KOPT-K1 (cell line): ENCODE measurements around the gene GDF2.

Source experiments
- H3K27ac ChIP-seq: fragments of 200-600 bp; sonication (generic); 2 replicates; pipeline ENCODE4 v1.5.1; 2016; ENCODE audit warnings: antibody characterized with exemption, mild to moderate bottlenecking, low read depth, low read length; ENCODE audit not compliant: poor library complexity, severe bottlenecking
- H3K36me3 ChIP-seq: fragments of 200-600 bp; sonication (generic); 2 replicates; pipeline ENCODE4 v1.5.1; 2017; ENCODE audit warnings: antibody characterized with exemption, mild to moderate bottlenecking, low read length, moderate library complexity; ENCODE audit not compliant: insufficient read depth
- H3K9me3 ChIP-seq: fragments of 200-600 bp; sonication (generic); 2 replicates; pipeline ENCODE4 v1.5.1; 2017; ENCODE audit warnings: antibody characterized with exemption, low read length, mild to moderate bottlenecking; ENCODE audit not compliant: insufficient read depth, poor library complexity, severe bottlenecking

GDF2 gene

DNA sequence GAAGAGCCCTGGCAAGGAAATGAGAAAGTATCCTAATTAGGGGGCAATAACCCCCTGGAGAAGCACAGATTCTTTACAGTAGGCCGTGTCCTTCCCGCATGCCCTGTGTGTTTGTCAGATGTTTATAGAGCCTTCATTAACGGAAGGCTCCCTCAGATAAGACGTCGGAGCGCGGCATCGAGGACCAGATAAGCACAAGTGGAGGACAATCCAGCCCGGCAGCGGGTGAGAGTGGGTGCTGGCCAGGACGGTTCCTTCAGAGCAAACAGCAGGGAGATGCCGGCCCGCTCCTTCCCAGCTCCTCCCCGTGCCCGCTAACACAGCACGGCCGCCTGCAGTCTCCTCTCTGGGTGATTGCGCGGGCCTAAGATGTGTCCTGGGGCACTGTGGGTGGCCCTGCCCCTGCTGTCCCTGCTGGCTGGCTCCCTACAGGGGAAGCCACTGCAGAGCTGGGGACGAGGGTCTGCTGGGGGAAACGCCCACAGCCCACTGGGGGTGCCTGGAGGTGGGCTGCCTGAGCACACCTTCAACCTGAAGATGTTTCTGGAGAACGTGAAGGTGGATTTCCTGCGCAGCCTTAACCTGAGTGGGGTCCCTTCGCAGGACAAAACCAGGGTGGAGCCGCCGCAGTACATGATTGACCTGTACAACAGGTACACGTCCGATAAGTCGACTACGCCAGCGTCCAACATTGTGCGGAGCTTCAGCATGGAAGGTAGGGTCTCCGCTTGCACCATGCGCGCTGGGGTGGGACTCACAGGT is at the start of gene GDF2:
Gene GDF2, plus strand, starts transcription at position 155 of the 762 bp plus-strand sequence. Its CDS starts 215 bp downstream, at position 370.
- H3K27ac ChIP-seq: no peak within 1 kb of the TSS
- no peaks in the 10 kb centered on the region for H3K36me3 ChIP-seq
- H3K9me3 ChIP-seq: no peaks in the 10 kb centered on the region

DNA sequence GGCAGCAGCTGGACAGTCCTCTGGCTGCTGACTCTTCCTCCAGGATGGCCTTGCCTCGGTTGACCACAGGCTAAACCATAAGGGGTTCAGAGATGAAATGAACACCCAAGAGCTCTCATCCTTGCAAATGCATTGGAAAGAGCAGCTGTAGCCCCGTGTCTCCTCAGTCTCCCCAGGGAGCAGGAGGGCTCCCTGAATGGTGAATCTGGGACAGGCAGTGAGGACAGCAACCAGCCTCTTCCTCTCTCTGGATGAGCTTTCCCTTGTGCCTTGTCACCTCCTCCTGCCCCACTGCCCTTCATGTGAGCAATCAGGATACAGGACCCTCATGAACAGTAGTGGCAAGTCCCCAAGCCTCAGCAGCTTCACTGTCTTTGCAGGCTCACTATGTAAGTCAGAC is 46.2 kb upstream of the GDF2 start:
- Histone ChIP-seq H3K36me3 (no peaks in the 10 kb centered on the region), H3K9me3 (peaks cover 20% of the 10 kb centered on the region), H3K27ac (peak overlapping the region; percentile 86)

DNA sequence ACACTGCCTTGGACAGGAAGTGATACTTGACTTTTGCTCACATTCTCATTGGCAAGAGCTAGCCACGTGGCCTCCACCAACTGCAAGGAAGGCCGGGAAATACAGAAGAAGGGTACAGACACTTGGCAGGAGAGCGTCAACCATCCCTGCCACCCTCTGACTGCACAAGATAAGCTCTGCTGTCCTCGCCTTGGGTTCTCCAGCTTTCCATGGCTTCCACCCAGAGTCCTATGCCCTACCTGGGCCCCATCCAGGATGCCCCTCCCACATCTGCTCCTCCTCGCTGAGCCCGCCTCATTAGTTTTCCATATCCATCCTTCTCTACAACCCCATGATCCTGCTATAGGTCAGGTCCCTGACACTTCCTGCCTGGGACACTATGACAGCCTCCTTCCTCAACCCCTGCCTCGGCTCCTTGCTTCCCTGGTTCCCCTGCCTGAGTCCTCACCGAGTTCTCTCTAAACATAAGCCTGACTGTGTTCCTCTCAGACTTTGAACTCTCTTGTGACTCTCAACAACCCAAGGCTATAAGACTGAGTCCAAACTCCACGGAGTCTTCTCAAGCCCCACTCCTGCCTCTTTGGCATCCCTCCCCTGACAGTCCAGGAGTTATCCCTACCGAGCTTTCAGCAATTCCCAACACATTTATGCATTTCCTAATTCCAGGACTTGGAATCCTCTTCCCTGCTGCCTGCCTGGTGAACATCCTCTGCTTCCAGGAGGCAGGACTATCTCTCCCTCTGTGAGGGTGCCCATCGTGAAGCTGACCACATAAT is 45.5 kb upstream of the GDF2 start:
- Histone ChIP-seq H3K27ac (peak overlapping the region; percentile 86), H3K36me3 (no peaks in the 10 kb centered on the region), H3K9me3 (peaks cover 20% of the 10 kb centered on the region)

DNA sequence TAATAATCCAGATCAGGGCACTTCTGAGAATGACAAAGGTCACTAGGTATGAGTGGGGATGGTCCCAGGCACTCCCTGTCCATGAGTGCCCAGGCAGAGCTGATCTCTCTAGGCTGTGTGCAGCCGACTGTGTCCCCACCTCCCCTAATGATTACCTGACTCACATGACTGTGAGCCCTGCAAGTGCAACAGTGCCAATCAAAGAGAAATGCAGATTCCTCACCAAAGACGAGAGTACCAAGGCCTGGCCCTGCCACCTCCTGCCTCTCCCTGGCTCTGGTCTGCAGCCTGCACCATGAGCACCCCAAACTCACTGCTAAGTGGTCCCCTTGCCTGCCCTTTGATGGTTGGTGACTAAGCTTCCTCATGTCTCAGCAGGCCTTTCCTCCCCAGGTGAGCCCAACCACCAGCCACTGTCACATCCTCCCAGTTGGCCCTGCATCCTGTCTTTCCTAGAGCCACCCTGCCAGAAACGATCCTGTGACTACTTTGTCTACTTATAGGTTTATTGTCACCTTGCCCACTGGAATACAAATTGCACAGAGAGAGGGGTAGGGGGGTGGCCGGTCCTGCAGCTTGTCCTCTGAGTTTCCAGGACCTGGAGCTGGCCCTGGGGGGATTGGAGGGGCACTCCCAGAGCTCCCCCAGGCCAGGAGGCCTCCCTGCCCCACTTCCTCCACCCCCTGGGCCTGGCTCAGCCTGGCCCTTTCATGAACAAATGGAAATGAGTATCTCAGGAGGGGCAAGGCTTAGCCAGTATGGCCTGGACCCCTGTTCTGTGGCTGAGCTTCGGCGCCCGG is 44.7 kb upstream of the GDF2 start:
- Histone ChIP-seq H3K27ac (peak overlapping the region; percentile 86), H3K9me3 (peaks cover 12% of the 10 kb centered on the region), H3K36me3 (no peaks in the 10 kb centered on the region)

DNA sequence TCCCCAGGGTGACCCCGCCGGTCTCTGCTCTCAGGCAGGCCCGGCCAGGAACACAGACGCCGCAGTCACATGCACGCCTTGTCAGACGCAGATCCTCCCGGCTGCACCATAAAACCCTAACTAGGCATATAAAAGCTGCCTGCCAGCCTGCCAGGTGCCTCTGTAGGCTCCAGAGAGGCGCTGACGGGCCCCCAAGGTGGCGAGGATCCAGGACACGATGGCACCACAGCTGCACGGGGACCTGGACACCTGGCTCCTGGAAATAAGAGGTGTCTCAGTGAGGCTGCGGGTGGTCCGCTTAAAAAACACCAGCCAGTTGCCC is 44.1 kb upstream of the GDF2 start:
- Histone ChIP-seq H3K9me3 (peaks cover 7% of the 10 kb centered on the region), H3K36me3 (no peaks in the 10 kb centered on the region), H3K27ac (peak overlapping the region; percentile 86)

DNA sequence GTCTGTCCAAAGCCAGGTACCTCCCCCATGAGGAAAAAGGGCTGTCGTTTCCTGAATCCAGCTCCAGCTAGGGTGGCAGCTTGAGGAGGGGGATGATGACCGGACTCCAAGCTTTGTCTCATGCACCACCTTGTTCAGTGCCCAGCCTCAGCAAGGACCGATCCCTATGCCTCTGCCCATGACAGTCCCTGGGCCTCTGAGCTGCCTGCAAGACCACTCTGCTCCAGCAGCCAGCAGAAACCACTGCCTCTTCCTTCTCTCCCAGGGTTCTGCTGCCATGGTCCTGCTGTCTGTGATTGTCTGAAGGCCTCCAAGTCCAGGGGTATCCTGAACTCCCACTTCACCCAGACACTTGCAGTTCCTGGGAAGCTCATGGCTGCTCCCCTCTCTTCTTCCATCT is 43.5 kb upstream of the GDF2 start:
- H3K9me3 ChIP-seq: peaks cover under 1% of the 10 kb centered on the region
- peak overlapping the region; percentile 86 for H3K27ac ChIP-seq
- H3K36me3 ChIP-seq: no peaks in the 10 kb centered on the region

DNA sequence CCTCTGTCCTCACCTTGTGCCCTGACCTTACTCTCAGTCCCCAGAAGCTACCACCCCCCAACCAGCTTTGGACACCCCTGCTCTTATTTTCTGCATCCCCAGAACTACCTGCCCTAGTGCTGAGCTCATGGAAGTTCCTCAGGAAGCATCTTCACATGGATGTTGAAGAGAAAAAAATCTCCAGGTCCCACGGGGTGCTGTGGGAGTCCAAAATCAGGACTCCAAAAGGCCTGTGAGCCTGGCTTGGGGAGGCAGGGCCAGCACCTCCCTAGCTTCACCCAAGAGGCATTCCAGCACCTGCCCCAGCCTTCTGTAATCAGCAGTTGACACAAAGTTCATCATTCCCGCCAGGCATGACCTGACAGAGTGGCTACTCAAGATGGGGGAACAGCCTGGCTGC is 43.0 kb upstream of the GDF2 start:
- no peaks in the 10 kb centered on the region for H3K9me3 ChIP-seq
- no peaks in the 10 kb centered on the region for H3K36me3 ChIP-seq
- peak overlapping the region; percentile 86 for H3K27ac ChIP-seq

DNA sequence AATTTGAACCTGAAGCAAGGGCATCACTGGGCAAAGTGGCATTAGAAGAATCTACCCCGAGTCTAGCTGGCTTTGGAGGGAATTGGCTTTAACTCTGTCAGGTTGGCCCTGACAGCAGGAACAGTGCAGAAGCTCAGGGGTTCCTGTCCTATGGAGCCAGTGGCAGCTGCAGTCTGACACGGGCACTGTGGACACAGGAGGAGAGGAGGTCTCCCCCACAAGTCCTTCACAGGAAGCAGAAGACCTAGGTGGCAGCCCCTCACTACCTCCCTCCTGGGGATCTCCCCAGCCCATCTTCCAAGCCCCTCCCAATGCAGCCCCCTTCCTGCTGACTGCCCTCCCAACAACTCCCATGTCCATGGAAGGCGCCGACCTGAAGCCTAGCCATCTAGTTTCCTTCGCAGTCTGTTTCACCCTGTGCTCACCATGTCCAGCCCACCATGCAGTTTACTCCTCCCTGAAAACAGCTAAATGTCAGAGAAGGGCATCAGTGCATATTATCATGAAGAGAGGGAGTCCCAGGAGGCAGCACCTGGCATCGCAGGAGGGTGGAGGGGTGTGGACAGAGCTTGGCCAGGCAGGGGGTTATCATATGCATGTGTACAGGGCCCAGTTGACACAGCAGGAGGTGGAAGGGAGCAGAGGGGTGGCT is 40.1 kb upstream of the GDF2 start:
- peak overlapping the region; percentile 24 for H3K27ac ChIP-seq
- H3K36me3 ChIP-seq: no peaks in the 10 kb centered on the region
- no peaks in the 10 kb centered on the region for H3K9me3 ChIP-seq

DNA sequence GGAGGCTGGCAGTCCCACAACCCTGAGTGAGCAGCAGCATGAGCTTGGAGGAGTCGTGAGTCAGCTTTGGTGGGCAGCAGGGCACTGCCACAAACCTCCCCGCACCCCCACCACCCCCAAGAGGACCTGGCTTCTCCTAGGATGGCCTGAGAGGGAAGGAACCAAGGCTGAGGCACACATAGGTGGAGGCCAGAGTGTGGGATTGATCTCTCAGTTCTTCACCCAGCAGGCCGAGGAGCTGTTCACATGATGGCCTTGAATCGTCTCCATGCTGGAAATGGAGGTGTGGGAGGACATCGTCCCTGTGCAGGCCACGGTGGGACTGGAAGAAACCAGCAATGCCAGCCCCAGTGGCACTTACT is 39.6 kb upstream of the GDF2 start:
- Histone ChIP-seq H3K27ac (peak overlapping the region; percentile 24), H3K9me3 (no peaks in the 10 kb centered on the region), H3K36me3 (no peaks in the 10 kb centered on the region)

DNA sequence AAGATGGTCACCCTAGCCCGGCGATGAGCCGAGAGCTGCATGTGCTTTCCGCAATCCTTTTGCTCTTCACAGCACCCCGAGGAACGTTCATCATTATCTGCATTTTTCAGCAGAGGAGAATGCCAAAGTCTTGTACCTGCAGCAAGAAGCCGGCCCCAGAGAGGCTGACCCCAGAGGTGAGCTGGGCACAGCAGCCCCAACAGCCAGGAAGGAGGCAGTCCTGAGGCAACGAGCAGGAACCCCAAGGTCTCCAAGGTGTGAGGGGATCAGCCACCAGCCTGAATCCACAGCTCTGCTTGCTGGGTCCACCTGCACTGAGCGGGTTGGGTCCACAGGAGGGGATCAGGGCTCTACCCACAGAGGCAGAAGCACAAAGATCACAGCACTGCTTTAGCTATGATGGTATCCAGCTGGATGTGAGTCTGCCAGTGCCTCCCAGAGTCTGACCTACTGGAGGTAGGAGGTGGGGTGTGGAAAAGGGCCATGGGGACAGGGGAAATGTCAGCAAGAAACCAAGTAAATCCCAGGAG is 39.1 kb upstream of the GDF2 start:
- Histone ChIP-seq H3K9me3 (no peaks in the 10 kb centered on the region), H3K27ac (no peak overlapping the region), H3K36me3 (no peaks in the 10 kb centered on the region)

DNA sequence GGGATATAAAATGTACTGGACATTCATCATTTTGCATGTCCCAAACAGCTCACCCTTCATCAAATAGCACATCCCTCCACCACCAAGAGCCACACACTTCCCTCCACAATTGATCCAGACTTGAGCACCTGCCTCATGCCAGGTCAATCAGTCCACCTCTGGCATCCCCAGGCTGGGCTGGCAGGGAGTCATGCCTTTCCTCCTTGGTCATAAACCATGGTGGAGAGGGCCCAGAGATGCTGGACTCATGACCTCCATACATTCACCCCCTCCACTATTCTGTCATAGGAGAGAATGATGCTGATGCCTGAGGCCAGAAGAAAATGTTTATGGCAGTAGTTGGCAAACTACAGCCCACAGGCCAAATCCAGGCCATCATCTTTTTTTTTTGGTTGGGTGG is 38.4 kb upstream of the GDF2 start:
- Histone ChIP-seq H3K9me3 (no peaks in the 10 kb centered on the region), H3K36me3 (no peaks in the 10 kb centered on the region), H3K27ac (no peak overlapping the region)

DNA sequence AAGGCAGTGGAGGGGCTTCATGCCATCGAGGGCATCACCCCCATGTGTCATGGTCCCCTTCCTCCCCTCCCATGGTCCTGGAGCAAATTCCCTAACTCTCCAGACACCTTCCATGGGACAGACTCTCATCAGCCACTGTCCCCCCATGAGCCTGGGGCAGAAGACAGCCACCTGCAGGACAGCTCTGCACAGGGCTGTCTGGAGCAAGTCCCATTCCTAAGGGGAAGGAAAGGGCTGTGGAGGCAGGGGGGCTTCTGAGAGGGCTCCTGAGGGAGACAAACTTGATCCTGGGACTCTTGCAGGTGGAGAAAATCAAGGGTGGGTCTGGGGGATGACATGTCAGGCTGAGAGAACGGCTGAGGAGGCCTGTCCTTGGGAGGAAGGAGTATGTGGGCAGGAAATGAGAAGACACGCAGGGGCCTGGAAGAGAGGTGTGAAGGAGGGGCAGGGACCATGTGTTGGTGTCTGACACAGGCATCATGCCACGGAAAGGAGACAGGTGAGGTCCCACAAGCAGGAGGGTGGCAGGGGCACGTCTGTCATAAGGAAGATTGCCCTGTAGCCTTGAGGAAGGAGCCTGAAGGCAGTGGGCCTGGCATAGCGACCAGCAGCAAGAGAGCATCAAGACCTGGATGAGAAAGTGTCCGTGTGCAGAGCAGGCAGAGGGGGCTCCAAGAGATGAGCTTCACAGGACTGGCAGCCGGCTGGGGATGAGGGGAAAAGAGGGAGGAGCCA is 36.7 kb upstream of the GDF2 start:
- Histone ChIP-seq H3K27ac (peak overlapping the region; percentile 69), H3K9me3 (no peaks in the 10 kb centered on the region), H3K36me3 (no peaks in the 10 kb centered on the region)

DNA sequence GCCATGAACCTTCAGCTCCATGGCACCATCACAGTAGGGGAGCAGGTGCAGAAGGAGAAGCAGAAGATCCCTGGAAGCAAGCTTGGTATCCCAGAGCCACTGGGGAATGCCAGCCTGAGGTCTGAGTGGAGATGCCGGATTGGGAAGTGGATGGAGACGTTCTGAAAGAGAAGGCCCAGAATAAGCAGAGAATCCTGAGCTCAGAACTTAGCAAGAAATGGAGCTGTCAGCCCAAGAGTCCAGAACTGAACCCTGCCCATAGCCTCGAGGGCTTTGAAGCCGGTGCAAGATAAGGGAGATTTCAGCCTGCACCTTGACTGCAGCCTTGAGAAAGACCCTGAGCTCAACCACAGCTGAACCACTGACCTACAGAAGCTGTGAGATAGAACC is 36.1 kb upstream of the GDF2 start:
- H3K9me3 ChIP-seq: no peaks in the 10 kb centered on the region
- H3K27ac ChIP-seq: peak overlapping the region; percentile 69
- H3K36me3 ChIP-seq: no peaks in the 10 kb centered on the region

DNA sequence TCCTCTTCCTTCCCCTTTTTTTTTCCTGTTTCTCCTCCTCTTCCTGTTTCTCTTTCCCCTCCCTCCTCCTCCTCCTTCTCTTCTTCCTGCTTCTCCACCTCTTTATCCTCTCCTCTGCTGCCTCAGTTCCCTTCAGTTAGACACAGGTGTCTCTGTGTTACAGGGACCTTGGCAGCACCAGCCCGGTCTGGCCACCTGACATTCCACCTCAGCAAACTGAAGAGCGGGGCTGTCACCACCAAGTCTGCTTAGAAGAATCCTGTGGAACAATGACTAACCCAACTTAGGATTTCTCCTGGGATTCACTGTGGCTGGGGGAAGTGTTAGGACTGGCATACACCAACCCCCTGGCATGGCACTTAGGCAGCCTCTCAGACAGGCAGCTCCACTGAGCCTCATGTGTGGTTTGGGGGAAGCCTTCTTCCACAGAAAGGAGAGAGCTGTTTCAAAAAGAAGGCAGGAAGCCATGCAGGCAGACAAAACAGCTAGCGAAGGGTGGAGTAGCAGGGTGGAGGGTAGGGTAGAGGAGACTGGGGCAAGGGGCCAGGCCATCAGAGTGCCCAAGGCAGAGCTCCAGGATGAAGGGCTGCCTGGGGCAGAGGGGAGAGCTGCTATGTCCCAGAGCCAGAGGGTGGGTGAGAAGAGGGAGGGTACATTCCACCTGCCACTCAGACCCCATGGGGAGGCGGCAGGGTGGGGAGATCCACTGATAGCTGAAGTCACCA is 35.5 kb upstream of the GDF2 start:
- Histone ChIP-seq H3K27ac (peak overlapping the region; percentile 69), H3K9me3 (no peaks in the 10 kb centered on the region), H3K36me3 (no peaks in the 10 kb centered on the region)
